Stimulated activated CD4-positive, alpha-beta T cell treated with anti-CD3 and anti-CD28 coated beads, Interleukin-1b, Interleukin-23, amount 100 ng/mL, for 1 hour (primary cell): ENCODE data around the gene UBL5.
"Not testable (repeated sequence)": the region's sequence is repeated elsewhere in the genome, so short reads cannot be mapped to it uniquely, and the experiment has no call there.

Source experiments
- DNase-seq, 2 donors: peaks; one replicate each; pipeline ENCODE4 v3.0.0-alpha.2; 2020; ENCODE audit warnings: low read depth in 2 of 2

Gene UBL5

GRCh38 chr19:9827289-9828238 is at the start of gene UBL5:
Gene UBL5, plus strand, starts transcription at chr19:9827918. Its CDS starts 420 bp downstream, at chr19:9828338.
- peak; percentile 67 to 74 for DNase-seq

- no peak for DNase-seq
Observed at GRCh38 chr19:9782338-9782737, 45.4 kb upstream of the UBL5 start.

- DNase-seq: not testable (repeated sequence)
Observed at GRCh38 chr19:9784163-9784496, 43.6 kb upstream of the UBL5 start.

- peak; percentile 96 to 97 for DNase-seq
Observed at GRCh38 chr19:9785367-9786331, 42.1 kb upstream of the UBL5 start.

- no peak for DNase-seq
Observed at GRCh38 chr19:9786342-9786741, 41.4 kb upstream of the UBL5 start.

- DNase-seq: no peak
Observed at GRCh38 chr19:9786819-9787218, 40.9 kb upstream of the UBL5 start.

- not testable (repeated sequence) for DNase-seq
Observed at GRCh38 chr19:9788604-9789003, 39.1 kb upstream of the UBL5 start.

GRCh38 chr19:9789066-9789465 is 38.7 kb upstream of the UBL5 start:
- no peak for DNase-seq

- DNase-seq: not testable (repeated sequence)
Observed at GRCh38 chr19:9789579-9789978, 38.1 kb upstream of the UBL5 start.

GRCh38 chr19:9791073-9791367 is 36.7 kb upstream of the UBL5 start:
- not testable (repeated sequence) for DNase-seq

- DNase-seq: peak; percentile 93 to 94
Observed at GRCh38 chr19:9791552-9792205, 36.0 kb upstream of the UBL5 start.

- DNase-seq: peak; percentile 87 to 91
Observed at GRCh38 chr19:9792206-9793070, 35.3 kb upstream of the UBL5 start.

- peak in 1 of 2 donors; percentile 28 for DNase-seq
Observed at GRCh38 chr19:9793071-9793591, 34.6 kb upstream of the UBL5 start.

GRCh38 chr19:9796113-9796773 is 31.5 kb upstream of the UBL5 start:
- peak; percentile 65 to 73 for DNase-seq

GRCh38 chr19:9797871-9798270 is 29.8 kb upstream of the UBL5 start:
- DNase-seq: no peak

- DNase-seq: no peak
Observed at GRCh38 chr19:9799162-9799561, 28.6 kb upstream of the UBL5 start.

- no peak for DNase-seq
Observed at GRCh38 chr19:9801976-9802375, 25.7 kb upstream of the UBL5 start.

- DNase-seq: no peak
Observed at GRCh38 chr19:9806803-9807202, 20.9 kb upstream of the UBL5 start.

- no peak for DNase-seq
Observed at GRCh38 chr19:9808855-9809824, 18.6 kb upstream of the UBL5 start.
